ENCODE results near the gene ZC3H10.
A peak's percentile ranks its signal among the peaks of the same experiment; 100 is the strongest.
"Not testable (repeated sequence)": the region's sequence is repeated elsewhere in the genome, so short reads cannot be mapped to it uniquely, and the experiment has no call there.

ZC3H10 gene

GRCh38 chr12:56117778-56118687 lies at the start of gene ZC3H10:
ZC3H10 (plus strand) TSS chr12:56118266; CDS start chr12:56120563, 2,297 bp downstream.
- peak; percentile 97 for DNase-seq (ENCODE audit: low read depth)

- no peak for DNase-seq (ENCODE audit: low read depth)
These were observed 46.4 kb upstream of the ZC3H10 start for GRCh38 chr12:56071648-56072047.

GRCh38 chr12:56074396-56074795 lies 43.7 kb upstream of the ZC3H10 start:
- DNase-seq (ENCODE audit: low read depth), result no peak

GRCh38 chr12:56077966-56078365 lies 40.1 kb upstream of the ZC3H10 start:
- not testable (repeated sequence) for DNase-seq (ENCODE audit: low read depth)

- DNase-seq (ENCODE audit: low read depth), result no peak
These were observed 39.6 kb upstream of the ZC3H10 start for GRCh38 chr12:56078427-56078826.

- DNase-seq (ENCODE audit: low read depth), result no peak
These were observed 38.9 kb upstream of the ZC3H10 start for GRCh38 chr12:56078931-56079722.

GRCh38 chr12:56079723-56080555 lies 38.1 kb upstream of the ZC3H10 start, which contains the start of gene ERBB3:
ERBB3 (plus strand) TSS chr12:56080165; CDS start chr12:56080301, 136 bp downstream.
- DNase-seq (ENCODE audit: low read depth), result peak; percentile 61

- no peak for DNase-seq (ENCODE audit: low read depth)
These were observed 37.4 kb upstream of the ZC3H10 start for GRCh38 chr12:56080556-56081138.

- no peak for DNase-seq (ENCODE audit: low read depth)
These were observed 36.4 kb upstream of the ZC3H10 start for GRCh38 chr12:56081393-56082347.

- no peak for DNase-seq (ENCODE audit: low read depth)
These were observed 35.7 kb upstream of the ZC3H10 start for GRCh38 chr12:56082382-56082781.

GRCh38 chr12:56082967-56083366 lies 35.1 kb upstream of the ZC3H10 start:
- no peak for DNase-seq (ENCODE audit: low read depth)

- no peak for DNase-seq (ENCODE audit: low read depth)
These were observed 33.0 kb upstream of the ZC3H10 start for GRCh38 chr12:56084958-56085543.

GRCh38 chr12:56086096-56086495 lies 32.0 kb upstream of the ZC3H10 start:
- DNase-seq (ENCODE audit: low read depth), result no peak

- DNase-seq (ENCODE audit: low read depth), result no peak
These were observed 31.5 kb upstream of the ZC3H10 start for GRCh38 chr12:56086608-56087007.

- DNase-seq (ENCODE audit: low read depth), result no peak
These were observed 30.8 kb upstream of the ZC3H10 start for GRCh38 chr12:56087220-56087619.

- DNase-seq (ENCODE audit: low read depth), result no peak
These were observed 20.3 kb upstream of the ZC3H10 start for GRCh38 chr12:56097738-56098137.

GRCh38 chr12:56098592-56098991 lies 19.5 kb upstream of the ZC3H10 start:
- DNase-seq (ENCODE audit: low read depth), result no peak

GRCh38 chr12:56099787-56100186 lies 18.3 kb upstream of the ZC3H10 start:
- DNase-seq (ENCODE audit: low read depth), result no peak

- DNase-seq (ENCODE audit: low read depth), result no peak
These were observed 17.0 kb upstream of the ZC3H10 start for GRCh38 chr12:56101045-56101444.

- DNase-seq (ENCODE audit: low read depth), result no peak
These were observed 15.4 kb upstream of the ZC3H10 start for GRCh38 chr12:56102683-56103065.

Measured in stimulated activated CD4-positive, alpha-beta T cell treated with anti-CD3 and anti-CD28 coated beads, Interleukin-2, amount 100 ng/mL, for 4 hours (primary cell).